Gastroesophageal sphincter (tissue), 4 donors: ENCODE results near the gene ZNF292. TPM values are rescaled to one million over a fixed set of nuclear protein-coding genes. Genes with fewer than 3 reads are reported as not detected.

ENCODE experiments used
- ATAC-seq: fragments of 150-250 bp; one replicate; pipeline ENCODE4 v1.9.1; 2016; ENCODE audit warnings: mild to moderate bottlenecking, moderate library complexity
- H3K27ac ChIP-seq, 4 donors: fragments of 200-600 bp; sonication (generic) in 3 of 4; 1 replicate in 3 of 4; 2 replicates in 1 of 4; pipeline ENCODE4 v1.5.1; 2016 to 2019
- H3K27me3 ChIP-seq: fragments of 200-600 bp; sonication (generic); one replicate; pipeline ENCODE4 v1.5.1; 2019
- H3K36me3 ChIP-seq, 2 donors: fragments of 200-600 bp; sonication (generic); one replicate each; pipeline ENCODE4 v1.5.1; 2019; ENCODE audit warnings: control low read depth in 1 of 2
- H3K4me1 ChIP-seq, 3 donors: fragments of 200-600 bp; sonication (generic); 1 replicate in 2 of 3; 2 replicates in 1 of 3; pipeline ENCODE4 v1.5.1; 2016 to 2019; ENCODE audit warnings: control low read depth in 2 of 3
- H3K4me3 ChIP-seq, 2 donors: fragments of 200-600 bp; sonication (generic); one replicate each; pipeline ENCODE4 v1.5.1; 2019; ENCODE audit warnings: mild to moderate bottlenecking in 1 of 2, moderate library complexity in 1 of 2
- H3K9me3 ChIP-seq, 3 donors: fragments of 200-600 bp; sonication (generic); one replicate each; pipeline ENCODE4 v1.5.1; 2017 to 2019; ENCODE audit warnings: control low read depth in 2 of 3
- CTCF ChIP-seq, 4 experiments: fragments of 200-600 bp in 2 of 4; fragments of 450-650 bp in 2 of 4; sonication (generic) in 1 of 4; IDR thresholded peaks; one replicate each; pipeline ENCODE4 v1.5.1; 2017 to 2019; ENCODE audit warnings: antibody characterized with exemption in 4 of 4, mild to moderate bottlenecking in 2 of 4, moderate library complexity in 2 of 4
- EP300 ChIP-seq: sonication (generic); formaldehyde crosslinking; IDR thresholded peaks from one replicate; pipeline ENCODE4 v1.6.1; 2017; ENCODE audit warnings: antibody characterized with exemption, mild to moderate bottlenecking
- POLR2A ChIP-seq, 2 donors: fragments of 450-650 bp; IDR thresholded peaks; one replicate each; pipeline ENCODE4 v1.6.1; 2017; ENCODE audit warnings: antibody characterized with exemption in 2 of 2, mild to moderate bottlenecking in 2 of 2, moderate library complexity in 1 of 2
- POLR2AphosphoS5 ChIP-seq: sonication (generic); formaldehyde crosslinking; IDR thresholded peaks from one replicate; pipeline ENCODE4 v1.6.1; 2017; ENCODE audit warnings: antibody characterized with exemption
- WGBS, 2 donors: methylation state at CpG; one replicate each; pipeline ENCODE4 v1.1.5; 2018; ENCODE audit warnings: low coverage in 1 of 2; 5-methylcytosine and 5-hydroxymethylcytosine counted together
- total RNA-seq, 4 donors: library from RNA; depleted of rRNA; stranded (reverse); fragments of >200 nt; gene quantifications; one replicate each; pipeline ENCODE4 v1.1.0, GENCODE V29; 2016

The ZNF292 gene
- total RNA-seq, 4 donors from 2014 or later, result 23.9 to 82.3 (median 54.5) TPM

DNA sequence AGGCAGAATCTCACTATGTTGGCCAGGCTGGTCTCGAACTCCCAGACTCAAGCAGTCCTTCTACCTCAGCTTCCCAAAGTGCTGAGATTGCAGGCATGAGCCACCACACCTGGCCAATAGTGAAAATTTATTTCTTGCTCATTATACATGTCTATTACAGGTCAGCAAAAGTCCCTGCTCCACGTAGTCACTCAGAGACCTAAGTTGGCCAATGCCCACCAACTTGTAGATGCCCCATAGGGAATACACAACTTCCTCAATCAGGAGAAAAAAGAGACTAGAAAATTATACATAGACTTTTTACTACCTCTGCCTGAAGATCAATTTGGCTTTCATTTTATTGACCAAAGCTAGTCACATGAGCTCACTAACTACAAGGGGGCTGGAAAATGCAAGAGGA is 38.4 kb upstream of the ZNF292 start:
- no peaks in the 10 kb centered on the region for H3K9me3 ChIP-seq
- no peak overlapping the region for H3K27ac ChIP-seq
- TF ChIP-seq EP300, result no peak
- no peak for TF ChIP-seq POLR2AphosphoS5
- no peak for TF ChIP-seq CTCF (IDR thresholded peaks at IDR 0.05)
- H3K27me3 ChIP-seq, result no peaks in the 10 kb centered on the region
- 74 to 75% methylated on average over 2 of the region's 2 CpGs for WGBS, 2 donors
- no peak for ATAC-seq
- H3K4me3 ChIP-seq, result no peak overlapping the region
- H3K4me1 ChIP-seq, result no peaks in the 10 kb centered on the region
- no peaks in the 10 kb centered on the region for H3K36me3 ChIP-seq

DNA sequence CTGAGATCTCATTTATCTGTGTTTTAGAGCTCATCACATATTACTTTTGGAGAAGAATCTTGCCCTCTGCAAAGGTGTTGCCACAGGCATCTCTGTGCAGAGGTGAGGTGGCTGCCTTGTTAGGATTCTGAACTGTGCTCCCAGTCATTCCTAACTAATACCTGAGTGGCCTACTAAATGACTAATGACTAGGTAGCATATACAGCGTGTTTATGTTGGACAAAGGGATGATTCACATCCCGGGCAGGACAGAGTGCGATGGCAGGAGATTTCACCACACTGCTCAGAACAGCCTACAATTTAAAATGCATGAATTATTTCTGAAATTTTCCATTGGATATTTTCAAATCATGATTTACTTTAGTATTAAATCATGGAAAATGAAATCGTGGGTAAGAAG is 37.3 kb upstream of the ZNF292 start:
- Histone ChIP-seq H3K4me1 (peaks cover 0 to 3% (median 0%) of the 10 kb centered on the region in 3 donors), H3K4me3 (no peak overlapping the region), H3K36me3 (no peaks in the 10 kb centered on the region), H3K27ac (no peak overlapping the region), H3K27me3 (peaks cover 7% of the 10 kb centered on the region), H3K9me3 (peaks cover 0 to 6% (median 0%) of the 10 kb centered on the region in 3 donors)
- no peak for ATAC-seq
- WGBS, 2 donors, result 60 to 85% methylated on average over 4 of the region's 4 CpGs
- no peak for TF ChIP-seq EP300
- TF ChIP-seq POLR2AphosphoS5, result no peak

- no peak for TF ChIP-seq EP300
- TF ChIP-seq POLR2A (IDR thresholded peaks at IDR 0.05), result no peak
- no peak for TF ChIP-seq CTCF (IDR thresholded peaks at IDR 0.05)
- TF ChIP-seq POLR2AphosphoS5, result no peak
- Histone ChIP-seq H3K4me3 (peak overlapping the region in 1 of 2 donors; percentile 15), H3K27ac (no peak overlapping the region), H3K9me3 (peaks cover 0 to 6% (median 0%) of the 10 kb centered on the region in 3 donors), H3K36me3 (no peaks in the 10 kb centered on the region), H3K27me3 (peaks cover 27% of the 10 kb centered on the region), H3K4me1 (peaks cover 0 to 3% (median 0%) of the 10 kb centered on the region in 3 donors)
- 20% methylated on average over 9 of the region's 51 CpGs; no CpG with 5 or more reads in 1 of the 2 donors for WGBS, 2 donors
- no peak for ATAC-seq
Observed at GRCh38 chr6:87122477-87122876, 32.9 kb upstream of the ZNF292 start.

DNA sequence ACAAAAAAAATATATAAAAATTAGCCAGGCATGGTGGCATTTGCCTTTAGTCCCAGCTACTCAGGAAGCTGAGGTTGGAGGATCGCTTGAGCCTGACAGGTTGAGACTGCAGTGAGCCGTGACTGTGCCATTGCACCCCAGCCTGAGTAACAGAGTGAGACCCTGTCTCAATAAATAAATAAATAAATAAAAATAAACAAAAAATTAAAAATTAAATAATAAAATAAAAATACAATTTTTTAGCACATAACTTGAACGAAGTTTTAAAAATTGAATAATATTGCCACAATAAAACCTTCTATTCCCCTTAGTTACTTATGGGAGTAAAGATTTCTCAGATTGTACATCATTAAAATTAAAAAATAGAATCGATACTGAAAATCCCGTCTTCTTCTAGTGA is 31.3 kb upstream of the ZNF292 start:
- WGBS, 2 donors, result 95 to 96% methylated on average over 5 of the region's 5 CpGs
- Histone ChIP-seq H3K4me1 (peaks cover 0 to 3% (median 0%) of the 10 kb centered on the region in 3 donors), H3K36me3 (no peaks in the 10 kb centered on the region), H3K27me3 (peaks cover 27% of the 10 kb centered on the region), H3K27ac (no peak overlapping the region), H3K9me3 (peaks cover 0 to 6% (median 0%) of the 10 kb centered on the region in 3 donors), H3K4me3 (no peak overlapping the region)
- TF ChIP-seq EP300 (no peak), CTCF (IDR thresholded peaks at IDR 0.05) (no peak), POLR2A (IDR thresholded peaks at IDR 0.05) (no peak), POLR2AphosphoS5 (no peak)
- ATAC-seq, result no peak

DNA sequence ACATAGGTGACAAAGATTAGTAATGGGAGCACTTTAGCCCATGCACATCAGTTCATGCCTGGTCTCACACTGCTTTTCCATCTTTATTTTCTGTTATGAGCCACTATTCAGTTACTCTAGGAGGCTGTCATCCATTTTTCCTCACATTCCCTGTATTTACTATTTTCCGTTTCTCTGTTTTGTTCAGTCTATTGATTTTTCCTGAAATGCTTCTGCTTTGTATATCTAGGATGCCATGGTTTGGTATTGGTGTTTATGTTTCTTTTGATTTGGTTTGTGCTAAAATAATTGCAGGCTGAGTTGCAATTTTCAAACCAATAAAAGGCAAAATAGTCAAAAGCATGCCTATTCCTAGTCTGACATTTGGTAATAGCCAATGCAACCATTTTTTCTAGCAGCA is 28.9 kb upstream of the ZNF292 start:
- H3K36me3 ChIP-seq, result no peaks in the 10 kb centered on the region
- TF ChIP-seq POLR2A (IDR thresholded peaks at IDR 0.05) (no peak), CTCF (IDR thresholded peaks at IDR 0.05) (no peak), EP300 (no peak), POLR2AphosphoS5 (no peak)
- no peak overlapping the region for H3K27ac ChIP-seq
- peaks cover 0 to 3% (median 0%) of the 10 kb centered on the region in 3 donors for H3K4me1 ChIP-seq
- WGBS, 2 donors, result 0% methylated on average over 1 of the region's 1 CpG; no CpG with 5 or more reads in 1 of the 2 donors
- H3K4me3 ChIP-seq, result no peak overlapping the region
- H3K9me3 ChIP-seq, result peaks cover 0 to 10% (median 0%) of the 10 kb centered on the region in 3 donors
- no peak for ATAC-seq
- peaks cover 27% of the 10 kb centered on the region for H3K27me3 ChIP-seq
